GM21717 (cell line): ENCODE results near the gene SPATS2.

Experiments
- ATAC-seq: cut with Tn5 transposase; IDR thresholded peaks from one replicate; pipeline ENCODE4 v1.9.1; 2021; ENCODE audit warnings: mild to moderate bottlenecking, moderate library complexity; ENCODE audit not compliant: unreplicated experiment

Gene SPATS2

DNA sequence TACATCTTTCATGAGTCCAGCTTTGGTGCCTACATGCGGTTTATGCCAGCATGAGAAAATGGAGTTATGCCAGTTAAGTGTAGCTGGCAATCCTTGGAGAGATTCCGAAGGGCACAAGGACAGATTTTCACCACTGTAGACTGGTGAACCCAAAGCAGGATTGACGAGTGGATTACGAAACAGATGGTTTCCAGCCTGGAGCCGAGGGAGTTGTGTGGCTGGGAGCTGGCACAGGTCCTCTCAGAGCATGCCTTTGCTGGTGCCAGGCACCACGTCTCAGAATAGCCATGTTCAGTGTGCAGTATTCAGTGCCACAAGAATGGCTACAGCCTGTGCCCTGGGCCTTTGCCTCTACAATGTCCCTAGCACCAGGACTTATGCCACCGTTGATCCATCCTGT is 184.8 kb downstream of the SPATS2 start:
- no peak for ATAC-seq

GRCh38 chr12:49552425-49552824 is 185.2 kb downstream of the SPATS2 start:
- no peak for ATAC-seq

DNA sequence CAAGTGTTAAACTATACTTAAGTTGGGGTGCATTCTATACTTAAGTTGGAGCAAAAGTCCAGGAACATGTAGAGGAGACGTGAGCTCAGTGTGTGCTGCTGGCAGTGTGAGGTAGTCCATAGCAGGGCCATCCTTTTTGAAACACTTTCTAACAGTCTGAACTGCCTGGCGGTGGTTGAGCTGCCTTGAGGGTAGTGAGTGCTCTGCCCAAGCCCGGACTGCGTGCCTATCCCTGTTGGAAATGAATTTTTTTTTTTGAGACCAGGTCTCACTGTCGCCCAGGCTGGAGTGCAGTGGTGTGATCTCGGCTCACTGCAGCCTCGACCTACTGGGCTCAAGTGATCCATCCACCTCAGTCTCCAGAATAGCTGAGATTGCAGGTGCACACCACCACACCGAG is 185.6 kb downstream of the SPATS2 start:
- no peak for ATAC-seq

GRCh38 chr12:49553512-49554088 is 186.3 kb downstream of the SPATS2 start:
- no peak for ATAC-seq

DNA sequence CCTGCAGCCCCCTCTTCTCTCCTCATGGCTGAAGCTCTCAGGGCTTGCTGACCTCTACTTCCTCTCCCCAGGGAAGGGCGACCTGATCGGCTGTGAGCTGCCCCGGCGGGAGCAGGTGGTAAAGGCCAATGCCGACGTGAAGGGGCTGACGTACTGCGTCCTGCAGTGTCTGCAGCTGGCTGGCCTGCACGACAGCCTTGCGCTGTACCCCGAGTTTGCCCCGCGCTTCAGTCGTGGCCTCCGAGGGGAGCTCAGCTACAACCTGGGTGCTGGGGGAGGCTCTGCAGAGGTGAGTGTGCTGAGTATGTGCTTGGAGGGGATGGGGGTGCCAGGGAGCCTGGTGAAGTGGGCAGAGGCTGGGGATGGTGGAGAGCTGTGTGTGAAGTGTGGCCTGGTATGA is 187.0 kb downstream of the SPATS2 start:
- no peak for ATAC-seq

GRCh38 chr12:49555631-49556390 is 188.5 kb downstream of the SPATS2 start:
- ATAC-seq: no peak

GRCh38 chr12:49556391-49557186 is 189.3 kb downstream of the SPATS2 start:
- ATAC-seq: no peak

- no peak for ATAC-seq
Observed at GRCh38 chr12:49557187-49557916, 190.1 kb downstream of the SPATS2 start.

DNA sequence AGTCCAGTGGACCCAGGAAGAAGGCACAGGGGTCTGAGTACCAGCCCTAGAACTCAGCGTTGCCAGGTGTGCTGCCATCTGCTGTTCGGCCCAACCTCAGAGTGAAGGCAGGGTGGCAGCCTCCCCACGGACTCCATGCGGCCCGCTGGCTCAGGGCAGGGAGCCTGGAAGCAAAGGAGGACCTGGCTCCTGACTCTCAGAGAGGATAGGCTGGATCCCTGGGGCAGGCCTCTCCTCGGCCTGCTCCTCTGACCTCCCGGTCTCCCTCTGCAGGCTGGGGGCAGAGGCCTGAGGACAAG is 190.6 kb downstream of the SPATS2 start:
- ATAC-seq: no peak

- ATAC-seq: no peak
Observed at GRCh38 chr12:49558526-49558925, 191.3 kb downstream of the SPATS2 start.

DNA sequence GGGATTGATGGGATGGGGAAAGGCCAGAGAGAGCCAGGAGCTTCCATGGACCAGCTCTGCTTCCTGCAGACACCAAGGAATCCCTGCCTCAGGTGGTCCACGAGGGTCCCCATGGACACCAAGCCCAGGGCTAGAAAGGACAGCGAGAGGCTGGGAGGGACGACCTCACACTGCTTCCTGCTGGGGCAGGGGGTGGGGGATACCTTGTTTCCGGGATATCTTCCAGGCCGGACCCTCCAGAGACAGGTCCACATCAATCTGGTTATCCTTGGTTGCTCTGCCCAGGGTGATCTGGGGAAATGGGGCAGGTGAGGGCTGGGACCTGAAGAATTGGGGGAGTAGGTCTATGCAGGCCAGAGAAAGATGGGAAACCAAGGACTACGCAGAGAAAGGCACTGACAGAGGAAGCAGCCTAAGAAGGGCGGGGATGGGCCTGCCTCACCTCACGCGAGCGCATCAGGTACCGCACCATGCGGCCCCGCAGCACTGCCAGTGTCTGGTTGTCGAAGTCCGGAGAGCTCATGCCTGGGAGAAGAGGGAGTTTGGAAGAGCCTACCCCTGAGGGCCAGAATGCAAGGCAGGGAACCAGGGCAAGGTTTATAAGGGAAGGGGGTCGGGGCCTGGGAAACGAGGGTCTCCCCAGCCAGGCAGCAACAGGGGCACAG is 191.9 kb downstream of the SPATS2 start:
- no peak for ATAC-seq

- ATAC-seq: no peak
Observed at GRCh38 chr12:49560695-49561094, 193.4 kb downstream of the SPATS2 start.

DNA sequence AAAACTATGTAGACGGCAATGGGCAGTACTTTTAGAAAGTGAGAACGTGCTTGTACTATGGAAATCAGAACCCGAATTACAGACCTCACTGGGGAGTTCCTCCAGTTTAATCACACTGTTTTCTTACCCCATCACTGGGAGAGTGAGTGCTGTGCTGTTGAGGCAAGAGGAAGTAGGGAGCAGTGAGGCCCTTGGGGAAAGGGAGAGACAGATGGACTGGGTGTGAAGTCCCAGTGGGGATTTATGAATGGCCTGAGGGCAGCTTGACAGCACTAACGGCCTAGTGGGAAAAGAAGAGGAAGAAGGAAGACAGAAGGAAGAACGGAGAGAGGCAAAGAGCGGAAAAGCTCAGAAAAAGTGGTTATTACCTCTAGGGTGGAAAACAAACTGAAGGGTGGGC is 195.0 kb downstream of the SPATS2 start:
- no peak for ATAC-seq

DNA sequence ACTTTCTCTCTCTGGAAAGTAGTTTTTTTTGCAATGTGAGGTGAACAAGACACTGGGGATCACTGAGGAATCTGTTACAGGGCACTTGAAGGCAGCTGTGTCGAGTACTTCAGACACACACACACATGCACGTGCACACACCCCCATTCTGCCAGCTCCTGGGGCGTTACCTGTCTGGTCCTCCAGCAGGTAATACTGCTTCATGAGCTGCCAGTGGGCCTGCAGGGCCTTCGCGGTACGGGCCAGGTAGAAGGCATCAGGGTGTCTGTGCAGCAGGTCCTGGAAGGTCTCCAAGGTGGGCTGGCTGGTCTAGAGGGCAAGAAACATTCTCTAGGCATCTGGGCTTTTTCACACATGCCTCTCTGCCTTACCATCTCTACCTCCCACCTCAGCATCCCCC is 195.6 kb downstream of the SPATS2 start:
- ATAC-seq: no peak

DNA sequence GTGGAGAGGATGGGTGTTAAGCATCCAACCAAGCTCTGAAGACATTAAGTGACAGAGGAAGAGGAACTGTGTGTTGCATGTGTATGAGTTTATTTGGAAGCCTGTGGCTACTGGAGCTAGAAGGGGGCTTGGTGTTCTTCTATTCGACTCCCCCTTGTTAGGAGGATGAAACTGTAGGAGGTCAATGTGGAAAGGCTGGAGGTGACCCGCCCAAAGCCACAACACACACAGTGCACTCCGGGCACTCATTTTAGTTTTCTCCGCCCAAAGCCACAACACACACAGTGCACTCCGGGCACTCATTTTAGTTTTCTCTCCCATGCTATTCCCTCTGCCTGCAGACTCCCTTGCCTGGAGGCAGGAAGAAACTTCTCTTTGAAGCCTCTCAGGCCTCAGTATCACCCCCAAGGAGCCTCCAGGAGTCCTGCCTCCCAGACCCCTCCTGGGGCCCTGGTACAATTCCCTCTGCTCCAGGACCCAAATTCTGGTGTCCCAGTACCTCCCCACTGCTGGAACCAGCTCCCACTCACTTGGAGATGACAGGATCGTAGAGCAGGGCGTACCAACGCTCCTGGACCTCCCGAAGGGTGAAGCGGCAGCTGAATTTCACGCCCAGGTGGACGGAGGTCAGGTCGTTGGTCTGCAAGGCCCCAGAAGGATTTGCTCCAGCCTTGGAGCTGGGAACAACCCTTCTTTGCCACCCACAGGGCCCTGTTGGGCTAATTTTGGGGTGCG is 196.9 kb downstream of the SPATS2 start:
- no peak for ATAC-seq

DNA sequence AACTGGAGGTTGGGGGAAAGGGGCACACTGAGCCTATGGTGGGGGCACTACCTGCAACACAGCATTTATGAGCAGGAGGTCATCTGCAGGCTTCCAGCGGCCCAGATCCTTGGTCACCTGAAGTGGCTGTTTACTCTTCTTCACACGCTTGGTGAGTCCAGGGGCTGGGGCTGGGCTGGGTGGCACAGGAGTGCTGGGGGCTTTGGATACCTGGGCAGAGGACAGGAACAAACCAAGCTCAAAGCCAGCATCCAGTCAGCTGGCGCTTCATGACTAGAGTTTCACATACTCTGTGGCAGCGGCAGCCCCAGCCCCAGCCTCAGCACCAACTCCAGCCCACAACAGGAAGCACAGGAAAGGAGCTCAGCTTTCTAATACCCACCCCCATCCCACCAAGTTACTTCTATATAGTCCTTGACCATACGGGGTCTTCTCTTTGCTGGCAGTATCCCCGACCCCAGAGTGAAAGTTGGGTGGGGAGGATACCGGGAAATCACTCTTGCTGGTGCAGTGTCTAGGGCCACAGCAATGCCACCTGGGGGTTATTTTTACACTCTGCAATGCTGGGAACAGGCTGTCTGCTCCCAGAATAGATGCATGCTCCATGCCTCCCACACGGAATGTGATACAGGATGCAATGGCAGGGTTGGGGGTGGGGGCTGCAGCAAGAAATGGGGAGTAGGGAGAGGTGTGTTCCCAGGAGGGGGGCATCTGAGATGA is 197.6 kb downstream of the SPATS2 start:
- no peak for ATAC-seq

- ATAC-seq: no peak
Observed at GRCh38 chr12:49565406-49566265, 198.4 kb downstream of the SPATS2 start.

- ATAC-seq: no peak
Observed at GRCh38 chr12:49566361-49566760, 199.1 kb downstream of the SPATS2 start.

GRCh38 chr12:49567302-49567610 is 200.0 kb downstream of the SPATS2 start:
- ATAC-seq: no peak
